Vagina (tissue), 2 donors: Measurements from ENCODE around the gene BMAL1.

Experiments
- CTCF ChIP-seq, 3 experiments: fragments of 450-650 bp in 2 of 3; fragments of 200-600 bp in 1 of 3; sonication (generic) in 1 of 3; IDR thresholded peaks; one replicate each; pipeline ENCODE4 v1.5.1; 2017 to 2019; ENCODE audit warnings: antibody characterized with exemption in 3 of 3, mild to moderate bottlenecking in 2 of 3, moderate library complexity in 2 of 3
- POLR2AphosphoS5 ChIP-seq, 2 donors: sonication (generic); formaldehyde crosslinking; IDR thresholded peaks; one replicate each; pipeline ENCODE4 v1.9.0; 2017; ENCODE audit warnings: antibody characterized with exemption in 2 of 2, mild to moderate bottlenecking in 2 of 2, low read depth in 1 of 2; ENCODE audit not compliant: insufficient read depth in 1 of 2

GRCh38 chr11:13249177-13249576 lies 28.4 kb upstream of the BMAL1 start:
- TF ChIP-seq CTCF (IDR thresholded peaks at IDR 0.05) (no peak), POLR2AphosphoS5 (IDR thresholded peaks at IDR 0.05; ENCODE audit: insufficient read depth in 1 of 2, low read depth in 1 of 2) (no peak)
